ENCODE results near the gene ANKRD11.

The ANKRD11 gene

DNA sequence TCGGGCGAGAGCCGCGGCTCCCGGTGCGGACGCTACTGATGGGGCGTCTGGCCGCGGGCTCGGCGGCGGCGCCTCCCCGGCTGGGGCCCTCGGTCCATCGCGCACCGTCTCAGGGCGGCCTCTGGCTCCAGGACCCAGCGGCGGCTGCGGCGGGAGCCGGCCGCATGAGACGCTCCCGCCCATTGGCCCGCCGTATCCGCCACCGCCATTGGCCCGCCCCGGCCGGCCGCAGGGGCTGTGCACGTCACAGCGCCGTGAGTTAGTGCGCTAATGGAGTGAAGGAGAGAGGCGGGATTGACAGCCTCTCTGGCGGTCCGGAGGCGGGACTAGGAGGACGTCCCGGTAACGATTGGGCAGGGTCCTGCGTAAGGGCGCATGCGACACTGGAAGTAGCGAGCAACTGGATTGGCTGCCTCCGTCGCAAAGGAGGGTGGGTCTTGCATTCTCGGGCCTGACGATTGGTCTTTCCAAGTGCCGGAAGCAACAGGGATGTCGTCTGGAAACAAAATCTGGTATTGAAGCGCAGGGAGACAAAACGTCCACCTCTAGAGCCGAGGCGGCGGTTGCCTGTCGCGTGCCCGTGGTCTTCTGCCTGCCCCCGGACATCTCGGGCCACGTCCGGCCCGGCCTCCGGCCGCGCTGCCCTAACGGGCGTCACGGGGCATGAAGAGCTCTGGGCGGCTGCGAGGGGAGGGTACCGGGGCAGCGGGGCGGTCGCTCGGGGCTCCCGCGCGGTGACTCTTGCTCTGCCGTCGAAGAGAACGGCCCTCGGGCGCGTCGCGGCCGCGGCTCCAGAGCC is at the start of gene ANKRD11:
ANKRD11 (minus strand) TSS at position 123 of the 799 bp plus-strand sequence. CDS start 173,542 bp downstream, outside the sequence.
- in situ Hi-C loops (cut with MboI; ENCODE audit: low sequenced_read_pairs), result no loop called here

DNA sequence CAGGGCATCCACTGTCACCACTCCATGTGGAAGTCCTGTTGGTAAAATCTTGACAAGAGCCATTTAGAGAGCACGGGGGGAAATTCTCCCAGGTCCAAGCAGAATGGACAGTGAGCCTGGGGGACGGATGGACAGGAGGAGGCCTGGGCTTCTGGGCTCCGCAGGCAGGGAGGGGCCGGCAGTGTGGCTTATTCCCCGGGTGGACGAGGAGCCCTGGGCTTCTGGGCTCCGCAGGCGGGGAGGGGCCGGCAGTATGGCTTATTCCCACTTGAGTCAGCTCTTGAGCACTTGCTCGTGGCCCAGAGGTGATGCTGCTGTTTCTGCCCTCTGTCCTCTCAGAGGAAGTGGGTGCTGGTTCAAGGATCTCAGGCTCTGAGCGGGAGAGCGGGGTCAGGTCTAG is 47.9 kb upstream of the ANKRD11 start:
- in situ Hi-C loops (cut with MboI; ENCODE audit: low sequenced_read_pairs), result no loop called here

DNA sequence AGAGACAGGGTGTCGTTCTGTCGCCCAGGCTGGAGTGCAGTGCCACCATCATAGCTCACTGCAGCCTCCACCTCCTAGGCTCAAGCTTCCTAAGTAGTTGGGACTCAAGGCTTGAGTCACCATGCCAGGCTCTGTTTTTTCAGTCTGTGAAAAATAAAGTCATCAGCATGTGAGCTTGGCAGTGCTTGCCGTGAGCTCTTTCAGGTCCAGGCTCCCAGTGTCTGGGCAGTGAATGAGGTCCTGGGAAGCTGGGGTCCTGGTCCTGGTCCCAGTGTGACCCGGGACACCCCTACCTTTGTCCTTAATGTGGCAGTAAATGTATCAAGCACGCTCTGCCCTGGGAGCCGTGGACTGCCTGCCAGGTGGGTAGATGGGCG is 47.2 kb upstream of the ANKRD11 start:
- in situ Hi-C loops (cut with MboI; ENCODE audit: low sequenced_read_pairs), result no loop called here

DNA sequence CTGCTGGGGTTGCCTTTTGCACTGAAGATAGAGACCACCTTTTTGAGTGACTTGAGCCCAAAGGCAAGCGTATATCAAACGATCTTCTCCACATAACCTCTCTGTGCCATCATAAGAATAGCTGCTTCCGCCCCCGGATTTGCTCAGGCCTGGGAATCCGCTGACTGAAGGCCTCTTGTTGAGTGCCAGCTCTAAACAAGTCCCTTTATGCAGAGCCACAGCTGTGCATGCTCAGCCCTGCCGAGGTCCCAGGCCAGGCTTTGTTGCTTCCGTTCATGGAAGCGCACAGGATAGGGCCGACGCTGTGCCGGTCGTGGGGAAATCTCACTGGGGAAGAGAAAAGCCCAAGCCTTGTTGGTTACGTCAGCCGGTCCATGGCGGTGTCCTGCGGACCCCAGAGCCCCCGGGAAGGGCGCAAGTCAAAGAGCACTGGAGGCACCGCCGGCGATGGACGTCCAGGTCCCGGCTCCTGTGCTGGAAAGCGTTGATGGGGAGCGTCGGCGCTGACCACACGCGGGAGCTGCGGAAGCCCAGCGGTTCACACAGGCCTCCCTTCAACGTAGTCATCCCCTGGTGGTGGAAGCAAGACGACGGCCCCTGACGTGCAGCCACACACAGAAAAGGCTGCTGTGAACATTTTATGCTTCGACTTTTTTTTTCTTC is 46.7 kb upstream of the ANKRD11 start:
- in situ Hi-C loops (cut with MboI; ENCODE audit: low sequenced_read_pairs), result no loop called here

DNA sequence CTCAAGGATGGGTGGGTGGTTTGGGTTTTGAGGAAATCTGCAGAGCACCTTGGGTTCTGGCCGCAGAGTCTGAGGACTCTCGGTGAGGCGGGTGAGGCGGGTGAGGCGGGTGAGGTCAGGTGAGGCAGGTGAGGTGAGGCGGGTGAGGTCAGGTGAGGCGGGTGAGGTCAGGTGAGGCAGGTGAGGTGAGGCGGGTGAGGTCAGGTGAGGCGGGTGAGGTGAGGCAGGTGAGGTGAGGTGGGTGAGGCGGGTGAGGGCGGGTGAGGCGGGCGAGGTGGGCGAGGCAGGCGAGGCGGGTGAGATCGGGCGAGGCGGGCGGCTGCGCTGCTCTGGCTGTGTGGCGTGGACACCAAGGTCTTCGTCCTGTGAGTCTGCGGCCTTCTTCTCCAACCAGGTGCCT is 46.0 kb upstream of the ANKRD11 start:
- in situ Hi-C loops (cut with MboI; ENCODE audit: low sequenced_read_pairs), result no loop called here

- in situ Hi-C loops (cut with MboI; ENCODE audit: low sequenced_read_pairs), result no loop called here
These were observed 43.9 kb upstream of the ANKRD11 start for GRCh38 chr16:89534252-89534756.

DNA sequence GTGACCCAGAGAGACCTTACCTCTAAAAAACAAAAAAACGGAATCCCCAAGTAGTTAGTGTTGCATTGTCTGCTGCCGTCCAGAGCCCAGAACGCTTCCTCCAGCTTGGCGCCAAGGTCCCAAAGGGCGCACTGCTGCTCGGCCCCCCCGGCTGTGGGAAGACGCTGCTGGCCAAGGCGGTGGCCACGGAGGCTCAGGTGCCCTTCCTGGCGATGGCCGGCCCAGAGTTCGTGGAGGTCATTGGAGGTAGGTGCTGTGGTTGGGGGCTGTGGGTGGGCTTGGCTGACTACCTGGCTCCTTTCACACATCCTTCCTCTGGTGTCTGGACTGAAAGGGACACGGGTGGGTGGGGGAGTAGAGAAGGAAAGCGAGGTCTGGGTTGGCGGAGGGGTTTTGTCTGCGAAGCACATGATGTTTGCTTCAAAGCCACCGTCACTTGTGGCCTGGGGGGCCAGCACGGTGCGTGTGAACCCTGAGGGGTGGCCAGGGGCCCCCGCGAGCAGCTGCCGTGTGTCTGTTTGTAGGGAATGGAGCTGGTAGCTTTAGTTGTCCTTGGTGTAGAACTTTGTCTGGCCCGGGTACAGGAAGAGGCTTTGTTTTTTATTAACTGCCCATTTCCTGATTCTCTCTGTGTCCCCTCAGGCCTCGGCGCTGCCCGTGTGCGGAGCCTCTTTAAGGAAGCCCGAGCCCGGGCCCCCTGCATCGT is 41.6 kb upstream of the ANKRD11 start:
- in situ Hi-C loops (cut with MboI; ENCODE audit: low sequenced_read_pairs), result no loop called here

GRCh38 chr16:89530401-89531381 is 40.3 kb upstream of the ANKRD11 start:
- in situ Hi-C loops (cut with MboI; ENCODE audit: low sequenced_read_pairs), result no loop called here

GRCh38 chr16:89529097-89529496 is 38.7 kb upstream of the ANKRD11 start:
- in situ Hi-C loops (cut with MboI; ENCODE audit: low sequenced_read_pairs), result no loop called here

GRCh38 chr16:89525146-89525913 is 35.0 kb upstream of the ANKRD11 start:
- in situ Hi-C loops (cut with MboI; ENCODE audit: low sequenced_read_pairs), result no loop called here

DNA sequence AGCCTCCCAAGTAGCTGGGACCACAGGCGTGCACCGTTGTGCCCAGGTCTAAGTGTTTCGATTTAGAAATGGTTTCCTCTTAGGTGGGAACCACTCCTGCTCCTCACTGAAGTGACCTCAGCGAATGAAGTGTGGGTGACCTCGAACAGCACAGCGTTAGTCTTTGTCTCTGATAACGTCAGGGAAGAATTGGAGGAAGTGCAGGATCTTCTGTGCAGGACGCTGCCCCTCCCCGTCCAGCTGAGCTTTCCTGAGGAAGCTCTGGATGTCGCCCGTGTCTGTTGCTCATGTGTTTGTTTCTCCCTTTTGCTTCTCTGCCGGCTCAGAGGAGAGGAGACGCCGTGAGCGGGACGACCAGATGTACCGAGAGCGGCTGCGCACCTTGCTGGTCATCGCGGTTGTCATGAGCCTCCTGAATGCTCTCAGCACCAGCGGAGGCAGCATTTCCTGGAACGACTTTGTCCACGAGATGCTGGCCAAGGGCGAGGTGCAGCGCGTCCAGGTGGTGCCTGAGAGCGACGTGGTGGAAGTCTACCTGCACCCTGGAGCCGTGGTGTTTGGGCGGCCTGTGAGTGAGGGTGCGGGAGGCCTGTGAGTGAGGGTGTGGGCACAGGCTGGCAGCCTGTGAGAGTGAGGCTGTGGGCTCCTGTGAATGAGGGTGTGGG is 33.5 kb upstream of the ANKRD11 start:
- in situ Hi-C loops (cut with MboI; ENCODE audit: low sequenced_read_pairs), result no loop called here

- in situ Hi-C loops (cut with MboI; ENCODE audit: low sequenced_read_pairs), result no loop called here
These were observed 31.9 kb upstream of the ANKRD11 start for GRCh38 chr16:89522287-89522686.

DNA sequence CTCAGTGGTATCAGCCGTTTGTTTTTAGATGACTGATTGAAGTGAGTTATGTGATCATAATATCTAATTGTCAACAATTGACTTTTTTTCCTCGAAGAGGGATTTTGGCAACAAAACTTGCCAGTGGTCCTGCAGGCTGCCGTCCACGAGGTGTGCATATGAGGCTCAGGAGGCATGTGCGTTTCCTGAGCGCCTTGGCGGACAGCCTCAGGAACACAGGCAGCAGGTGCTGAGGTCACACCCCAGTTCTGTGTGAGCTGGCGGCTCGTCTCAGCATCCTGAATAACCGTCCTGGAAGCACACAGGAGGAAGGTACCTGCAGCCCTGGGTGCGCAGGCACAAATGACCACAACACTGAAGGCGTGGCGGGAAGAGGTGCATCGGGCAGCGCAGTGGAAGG is 29.5 kb upstream of the ANKRD11 start:
- in situ Hi-C loops (cut with MboI; ENCODE audit: low sequenced_read_pairs), result no loop called here

- in situ Hi-C loops (cut with MboI; ENCODE audit: low sequenced_read_pairs), result no loop called here
These were observed 26.8 kb upstream of the ANKRD11 start for GRCh38 chr16:89517128-89517527.

DNA sequence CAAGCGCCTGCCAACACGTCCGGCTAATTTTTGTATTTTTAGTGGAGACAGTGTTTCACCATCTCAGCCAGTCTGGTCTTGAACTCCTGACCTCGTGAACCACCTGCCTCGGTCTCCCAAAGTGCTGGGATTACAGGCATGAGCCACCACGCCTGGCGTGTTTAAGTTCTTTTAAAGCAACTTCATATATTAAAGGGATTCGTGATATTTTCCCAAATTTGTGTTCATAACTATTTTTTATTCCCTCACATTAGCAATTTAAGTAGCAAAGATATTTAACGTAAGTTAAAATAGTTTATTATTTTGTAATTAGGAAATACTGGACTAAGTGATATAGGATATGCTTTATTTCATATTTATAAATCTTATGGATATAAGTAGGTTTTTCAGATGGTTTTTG is 22.1 kb upstream of the ANKRD11 start:
- in situ Hi-C loops (cut with MboI; ENCODE audit: low sequenced_read_pairs), result no loop called here

- in situ Hi-C loops (cut with MboI; ENCODE audit: low sequenced_read_pairs), result no loop called here
These were observed 21.0 kb upstream of the ANKRD11 start for GRCh38 chr16:89511374-89511773.

GRCh38 chr16:89510526-89510925 is 20.2 kb upstream of the ANKRD11 start:
- in situ Hi-C loops (cut with MboI; ENCODE audit: low sequenced_read_pairs), result no loop called here

DNA sequence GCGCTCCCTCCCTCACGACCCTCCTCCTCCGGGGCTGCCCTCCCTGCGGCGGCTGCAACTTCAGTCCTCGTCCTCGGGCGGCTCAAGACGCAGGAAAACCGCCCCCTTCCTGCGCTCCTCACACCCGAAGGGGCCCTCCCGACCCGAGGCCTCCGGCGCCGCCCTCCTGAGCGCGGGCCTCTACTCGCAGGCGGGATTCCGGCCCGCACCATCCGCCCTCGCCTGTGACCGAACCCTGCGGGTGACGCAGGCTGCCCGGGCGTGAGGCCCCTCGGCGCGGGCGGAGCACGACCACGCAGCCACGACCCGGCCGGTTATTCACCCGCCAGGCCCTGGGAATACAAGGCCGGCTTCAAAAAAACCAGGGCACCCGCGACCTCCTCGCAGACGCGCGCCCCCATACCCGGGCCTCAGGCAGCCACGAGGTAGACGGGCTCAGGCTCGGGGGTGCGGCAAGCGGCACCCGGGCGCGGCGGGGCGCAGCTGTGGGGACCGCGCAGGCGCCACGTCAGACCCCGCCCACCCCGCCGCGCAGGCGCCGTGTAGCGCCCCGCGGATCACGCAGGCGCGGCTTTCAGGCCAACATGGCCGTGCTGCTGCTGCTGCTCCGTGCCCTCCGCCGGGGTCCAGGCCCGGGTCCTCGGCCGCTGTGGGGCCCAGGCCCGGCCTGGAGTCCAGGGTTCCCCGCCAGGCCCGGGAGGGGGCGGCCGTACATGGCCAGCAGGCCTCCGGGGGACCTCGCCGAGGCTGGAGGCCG is 17.7 kb upstream of the ANKRD11 start, which contains the start of gene SPG7:
SPG7 (plus strand) TSS at position 570 of the 757 bp plus-strand sequence; CDS start at position 585, 15 bp downstream.
- in situ Hi-C loops (cut with MboI; ENCODE audit: low sequenced_read_pairs), result no loop called here

Measured in HL-60/S4 treated with phorbol 12-myristate 13-acetate at 8.2 ng/mL for 4 days and 3 days (cell line).